Measurements from ENCODE around the gene ABCD1. TPM values are rescaled to one million over a fixed set of nuclear protein-coding genes. Genes with fewer than 3 reads are reported as not detected.
A peak's percentile ranks its signal among the peaks of the same experiment; 100 is the strongest.

The ABCD1 gene
- total and polyA plus RNA-seq, 12 donors = 9.3 to 24.2 (median 14.4) TPM

- intact Hi-C loops (cut with DNase I) = loop anchor here in 4 of 10 donors (10.0 kb wide), 2 partner anchors 132 to 152 kb away; partner anchors contain the start of genes ARHGAP4 (in 3 of the 4) and RENBP (in 1 of the 4)
- H3K9me3 ChIP-seq = peaks cover 0 to 17% (median 0%) of the 10 kb centered on the region in 11 donors
- peak overlapping the region in 1 of 10 donors; percentile 80 for H3K4me3 ChIP-seq
- H3K27ac ChIP-seq = no peak overlapping the region
- H3K27me3 ChIP-seq = no peaks in the 10 kb centered on the region
- TF ChIP-seq, protein P1, sequence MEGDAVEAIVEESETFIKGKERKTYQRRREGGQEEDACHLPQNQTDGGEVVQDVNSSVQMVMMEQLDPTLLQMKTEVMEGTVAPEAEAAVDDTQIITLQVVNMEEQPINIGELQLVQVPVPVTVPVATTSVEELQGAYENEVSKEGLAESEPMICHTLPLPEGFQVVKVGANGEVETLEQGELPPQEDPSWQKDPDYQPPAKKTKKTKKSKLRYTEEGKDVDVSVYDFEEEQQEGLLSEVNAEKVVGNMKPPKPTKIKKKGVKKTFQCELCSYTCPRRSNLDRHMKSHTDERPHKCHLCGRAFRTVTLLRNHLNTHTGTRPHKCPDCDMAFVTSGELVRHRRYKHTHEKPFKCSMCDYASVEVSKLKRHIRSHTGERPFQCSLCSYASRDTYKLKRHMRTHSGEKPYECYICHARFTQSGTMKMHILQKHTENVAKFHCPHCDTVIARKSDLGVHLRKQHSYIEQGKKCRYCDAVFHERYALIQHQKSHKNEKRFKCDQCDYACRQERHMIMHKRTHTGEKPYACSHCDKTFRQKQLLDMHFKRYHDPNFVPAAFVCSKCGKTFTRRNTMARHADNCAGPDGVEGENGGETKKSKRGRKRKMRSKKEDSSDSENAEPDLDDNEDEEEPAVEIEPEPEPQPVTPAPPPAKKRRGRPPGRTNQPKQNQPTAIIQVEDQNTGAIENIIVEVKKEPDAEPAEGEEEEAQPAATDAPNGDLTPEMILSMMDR (IDR thresholded peaks at IDR 0.05) = no peak
- peaks cover 0 to 44% (median 26%) of the 10 kb centered on the region in 9 donors for H3K4me1 ChIP-seq
- H3K36me3 ChIP-seq = peaks cover 0 to 47% (median 0%) of the 10 kb centered on the region in 9 donors
- no peak for ATAC-seq
- WGBS, 2 donors = 77 to 87% methylated on average over 6 of the region's 6 CpGs
- no peak for DNase-seq
These were observed 67.7 kb downstream of the ABCD1 start for GRCh38 chrX:153792368-153792767.

DNA sequence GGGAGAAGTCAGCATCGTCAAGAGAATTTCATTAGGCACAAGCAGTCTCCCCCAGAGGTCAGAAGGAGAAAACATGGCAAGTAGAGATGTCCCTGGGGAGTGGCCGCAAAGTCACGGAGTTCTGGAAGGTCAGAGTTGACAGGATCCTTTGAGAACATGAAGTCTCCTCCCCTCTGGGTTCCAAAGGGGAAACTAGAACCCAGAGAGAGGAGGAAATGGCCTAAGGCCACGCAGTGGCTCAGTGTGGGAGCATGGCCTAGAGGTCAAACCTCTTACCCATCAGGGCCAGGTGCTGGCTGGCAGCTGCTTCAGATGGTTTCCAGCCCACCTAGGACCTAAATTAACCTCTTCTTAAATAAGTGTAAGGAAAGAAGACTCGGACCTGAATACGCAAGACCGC is 68.6 kb downstream of the ABCD1 start:
- intact Hi-C loops (cut with DNase I) = loop anchor here in 4 of 10 donors (10.0 kb wide), 2 partner anchors 132 to 152 kb away; partner anchors contain the start of genes ARHGAP4 (in 3 of the 4) and RENBP (in 1 of the 4)
- DNase-seq (peak in 1 of 2 donors; percentile 22), ATAC-seq (peak in 2 of 8 donors; percentile 4 to 9)
- Histone ChIP-seq H3K9me3 (peaks cover 0 to 21% (median 0%) of the 10 kb centered on the region in 11 donors), H3K4me1 (peaks cover 0 to 44% (median 26%) of the 10 kb centered on the region in 9 donors), H3K36me3 (peaks cover 0 to 47% (median 0%) of the 10 kb centered on the region in 9 donors), H3K27ac (peak overlapping the region; percentile 88 to 97 (median 94)), H3K27me3 (no peaks in the 10 kb centered on the region), H3K4me3 (peak overlapping the region; percentile 53 to 80 (median 75))
- TF ChIP-seq, protein P1 (IDR thresholded peaks at IDR 0.05) = no peak
- 4% methylated on average over 6 to 7 of the region's 7 CpGs for WGBS, 2 donors

Other genes with a start within 250 kb of the ABCD1 start
- 100 to 1,000 TPM in 1 of 10 donors, 10 to 100 TPM in 9; 38.7 to 202 (median 62.4) TPM for gene BGN, start 229.9 kb upstream of the ABCD1 start, total RNA-seq
- gene BGN, start 229.9 kb upstream of the ABCD1 start, polyA plus RNA-seq = 100 to 1,000 TPM; 101 to 116 TPM
- gene ATP2B3, start 207.2 kb upstream of the ABCD1 start, total RNA-seq = not detected
- gene ATP2B3, start 207.2 kb upstream of the ABCD1 start, polyA plus RNA-seq = not detected
- 10 to 100 TPM; 16.9 to 50.1 (median 21.7) TPM for gene CCNQ, start 125.7 kb upstream of the ABCD1 start, total RNA-seq
- 100 to 1,000 TPM in 1 of 2 donors, 10 to 100 TPM in 1; 95.2 to 132 TPM for gene CCNQ, start 125.7 kb upstream of the ABCD1 start, polyA plus RNA-seq
- under 1 TPM in 1 of 10 donors, not detected in 9; 0.09 TPM for gene DUSP9, start 77.7 kb upstream of the ABCD1 start, total RNA-seq
- gene DUSP9, start 77.7 kb upstream of the ABCD1 start, polyA plus RNA-seq = under 1 TPM in 1 of 2 donors, not detected in 1; 0.03 TPM
- gene PNCK, start 51.0 kb upstream of the ABCD1 start, total RNA-seq = 10 to 100 TPM in 2 of 10 donors, 1 to 10 TPM in 8; 3.6 to 15.6 (median 5.9) TPM
- gene PNCK, start 51.0 kb upstream of the ABCD1 start, polyA plus RNA-seq = 1 to 10 TPM; 2.0 to 5.6 TPM
- gene SLC6A8, start 36.9 kb upstream of the ABCD1 start, total RNA-seq = 100 to 1,000 TPM; 150 to 238 (median 186) TPM
- gene SLC6A8, start 36.9 kb upstream of the ABCD1 start, polyA plus RNA-seq = 100 to 1,000 TPM; 128 to 155 TPM
- 100 to 1,000 TPM in 3 of 10 donors, 10 to 100 TPM in 7; 70.2 to 140 (median 85.4) TPM for gene BCAP31, start 469 bp upstream of the ABCD1 start, total RNA-seq
- 100 to 1,000 TPM in 1 of 2 donors, 10 to 100 TPM in 1; 82.2 to 164 TPM for gene BCAP31, start 469 bp upstream of the ABCD1 start, polyA plus RNA-seq
- 1 to 10 TPM; 2.1 to 5.8 (median 4.3) TPM for gene PLXNB3, start 39.4 kb downstream of the ABCD1 start, total RNA-seq
- 1 to 10 TPM; 1.1 to 8.1 TPM for gene PLXNB3, start 39.4 kb downstream of the ABCD1 start, polyA plus RNA-seq
- gene SRPK3, start 56.2 kb downstream of the ABCD1 start, total RNA-seq = 10 to 100 TPM; 20.3 to 52.7 (median 44.8) TPM
- gene SRPK3, start 56.2 kb downstream of the ABCD1 start, polyA plus RNA-seq = 10 to 100 TPM in 1 of 2 donors, 1 to 10 TPM in 1; 9.9 to 52.2 TPM
- gene IDH3G, start 69.5 kb downstream of the ABCD1 start, total RNA-seq = 10 to 100 TPM; 58.7 to 86.9 (median 74.5) TPM
- gene IDH3G, start 69.5 kb downstream of the ABCD1 start, polyA plus RNA-seq = 10 to 100 TPM; 73.4 to 97.2 TPM
- 100 to 1,000 TPM in 9 of 10 donors, 10 to 100 TPM in 1; 94.1 to 227 (median 144) TPM for gene SSR4, start 69.8 kb downstream of the ABCD1 start, total RNA-seq
- gene SSR4, start 69.8 kb downstream of the ABCD1 start, polyA plus RNA-seq = 100 to 1,000 TPM; 477 to 551 TPM
- 1 to 10 TPM; 1.2 to 3.0 (median 2.0) TPM for gene PDZD4, start 105.7 kb downstream of the ABCD1 start, total RNA-seq
- 1 to 10 TPM; 2.4 to 4.5 TPM for gene PDZD4, start 105.7 kb downstream of the ABCD1 start, polyA plus RNA-seq
- gene L1CAM, start 161.3 kb downstream of the ABCD1 start, total RNA-seq = 1 to 10 TPM; 1.1 to 5.6 (median 2.8) TPM
- 1 to 10 TPM; 2.4 to 2.6 TPM for gene L1CAM, start 161.3 kb downstream of the ABCD1 start, polyA plus RNA-seq
- 1 to 10 TPM; 1.4 to 4.9 (median 2.1) TPM for gene AVPR2, start 179.8 kb downstream of the ABCD1 start, total RNA-seq
- gene AVPR2, start 179.8 kb downstream of the ABCD1 start, polyA plus RNA-seq = 1 to 10 TPM; 6.6 to 8.9 TPM
- 10 to 100 TPM in 4 of 10 donors, 1 to 10 TPM in 6; 5.5 to 25.3 (median 8.2) TPM for gene ARHGAP4, start 201.4 kb downstream of the ABCD1 start, total RNA-seq
- 10 to 100 TPM; 19.1 to 65.5 TPM for gene ARHGAP4, start 201.4 kb downstream of the ABCD1 start, polyA plus RNA-seq
- gene NAA10, start 210.2 kb downstream of the ABCD1 start, total RNA-seq = 10 to 100 TPM; 46.9 to 88.9 (median 54.5) TPM
- gene NAA10, start 210.2 kb downstream of the ABCD1 start, polyA plus RNA-seq = 100 to 1,000 TPM; 151 to 228 TPM
- gene RENBP, start 219.8 kb downstream of the ABCD1 start, total RNA-seq = 10 to 100 TPM in 4 of 10 donors, 1 to 10 TPM in 6; 7.0 to 17.0 (median 9.6) TPM
- gene RENBP, start 219.8 kb downstream of the ABCD1 start, polyA plus RNA-seq = 10 to 100 TPM in 1 of 2 donors, 1 to 10 TPM in 1; 6.0 to 16.6 TPM
- gene HCFC1, start 247.0 kb downstream of the ABCD1 start, total RNA-seq = 10 to 100 TPM; 26.5 to 41.6 (median 31.7) TPM
- 10 to 100 TPM; 12.3 to 13.9 TPM for gene HCFC1, start 247.0 kb downstream of the ABCD1 start, polyA plus RNA-seq
- gene TMEM187, start 247.9 kb downstream of the ABCD1 start, total RNA-seq = 10 to 100 TPM in 3 of 10 donors, 1 to 10 TPM in 7; 4.8 to 13.2 (median 8.0) TPM
- 1 to 10 TPM; 3.4 to 7.2 TPM for gene TMEM187, start 247.9 kb downstream of the ABCD1 start, polyA plus RNA-seq

Measured in heart right ventricle (tissue), 16 donors.